ENCODE results near the gene DHRS11. TPM values are rescaled to one million over a fixed set of nuclear protein-coding genes. Genes with fewer than 3 reads are reported as not detected.

DHRS11 gene
- total RNA-seq, 1 donor from 2014 or later: 20.2 TPM

GRCh38 chr17:36613155-36613554 lies 21.5 kb downstream of the DHRS11 start:
- no peak for DNase-seq (ENCODE audit: low spot score)

DNA sequence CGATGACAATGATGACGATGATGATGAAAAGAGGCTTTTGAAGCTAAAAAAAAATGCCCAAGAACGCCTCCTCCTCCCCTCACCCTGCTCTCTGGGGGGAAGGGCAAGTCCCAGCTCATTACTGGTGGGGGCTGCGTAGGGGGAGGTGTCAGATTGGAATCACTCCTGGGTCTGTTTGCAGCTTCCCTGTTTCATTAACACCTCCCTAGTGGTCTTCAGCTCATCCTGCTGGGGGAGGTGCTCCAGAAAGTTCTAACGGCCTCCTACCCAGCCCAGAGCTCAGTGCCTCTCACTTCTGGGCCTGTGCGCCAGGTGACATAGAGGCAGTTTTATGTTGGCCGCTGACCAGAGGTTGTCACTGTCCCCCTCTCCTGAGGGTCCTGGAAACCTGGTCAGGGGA lies 22.4 kb downstream of the DHRS11 start:
- no peak for DNase-seq (ENCODE audit: low spot score)

DNA sequence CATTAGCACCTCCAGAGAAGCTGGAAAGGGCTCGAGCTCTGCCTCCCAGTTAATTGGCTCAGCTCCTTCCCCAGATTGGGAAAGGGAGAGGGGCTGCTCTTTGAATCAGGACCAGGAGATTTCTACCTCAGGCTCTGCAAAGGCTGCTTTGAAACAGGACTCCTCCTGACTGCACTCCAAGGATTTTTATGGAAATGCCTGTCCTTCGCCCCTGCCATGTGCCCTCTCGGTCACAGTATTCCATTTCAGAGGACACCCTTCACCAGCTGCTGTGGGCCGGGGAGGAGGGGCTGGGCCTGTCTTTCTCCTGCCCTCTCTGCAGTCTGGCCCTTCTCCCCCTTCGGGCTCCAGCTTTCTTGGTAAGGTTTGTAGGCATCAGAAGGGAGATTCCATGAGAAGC lies 23.3 kb downstream of the DHRS11 start:
- DNase-seq (ENCODE audit: low spot score): no peak

DNA sequence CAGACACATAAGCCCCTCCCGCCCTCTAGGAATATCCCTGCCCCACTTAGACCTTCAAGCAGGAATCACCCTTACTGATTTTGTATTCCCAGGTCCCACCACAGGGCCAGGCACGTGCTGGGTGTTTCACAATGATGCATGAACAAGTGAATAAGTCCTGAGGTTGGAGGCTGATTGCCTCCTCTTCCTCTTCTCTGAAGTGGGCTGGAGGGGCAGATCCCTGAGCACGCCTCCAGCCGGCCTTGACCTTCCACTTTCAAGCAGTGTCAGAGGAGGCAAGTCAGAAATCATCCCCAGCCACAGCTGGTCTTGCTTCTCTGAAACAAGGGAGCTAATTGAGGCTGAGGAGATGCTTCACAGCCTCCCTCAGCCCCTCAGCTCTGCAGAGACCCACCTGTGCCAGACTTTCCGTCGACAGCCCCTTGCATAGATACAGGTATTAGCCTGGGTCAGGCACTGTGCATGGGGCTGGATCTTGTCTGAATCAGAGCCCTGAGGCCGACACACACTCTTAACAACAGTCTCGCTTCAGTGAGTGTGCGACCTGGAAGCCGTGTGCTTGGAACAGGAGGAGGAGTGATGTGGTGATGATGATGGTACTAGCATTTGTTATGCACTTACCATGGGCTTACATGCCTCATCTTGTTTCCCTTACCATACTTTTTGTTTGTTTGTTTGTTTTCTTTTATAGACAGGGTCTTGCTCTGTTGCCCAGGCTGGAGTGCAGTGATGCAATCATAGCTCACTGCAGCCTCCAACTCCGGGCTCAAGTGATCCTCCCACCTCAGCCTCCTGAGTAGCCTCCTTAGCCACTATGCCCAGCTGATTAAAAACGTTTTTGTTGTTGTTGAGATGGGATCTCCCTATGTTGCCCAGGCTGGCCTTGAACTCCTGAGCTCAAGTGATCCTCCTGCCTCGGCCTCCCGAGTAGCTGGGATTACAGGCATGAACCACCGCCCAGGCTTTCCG lies 24.7 kb downstream of the DHRS11 start:
- DNase-seq (ENCODE audit: low spot score): no peak

GRCh38 chr17:36617773-36618172 lies 26.1 kb downstream of the DHRS11 start:
- DNase-seq (ENCODE audit: low spot score): no peak

DNA sequence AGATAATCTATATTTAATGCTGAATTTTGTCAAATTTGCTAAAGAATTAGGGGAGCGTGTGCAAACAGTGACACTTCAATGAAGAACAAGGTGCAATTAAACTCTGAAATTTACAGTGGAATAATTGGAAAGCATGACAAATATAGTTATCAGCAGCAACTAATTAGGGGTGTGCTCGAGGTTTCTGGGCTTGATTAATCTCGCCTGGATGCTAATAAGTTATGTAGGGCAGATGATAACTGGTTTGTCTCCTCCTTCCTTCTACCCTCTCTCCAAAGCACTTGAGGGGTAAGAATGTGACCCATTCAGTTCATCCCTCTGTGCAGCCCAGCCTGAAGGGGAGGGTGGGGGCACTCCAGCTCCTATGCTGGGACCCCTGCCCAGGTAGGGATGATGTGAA lies 31.6 kb downstream of the DHRS11 start:
- no peak for DNase-seq (ENCODE audit: low spot score)

DNA sequence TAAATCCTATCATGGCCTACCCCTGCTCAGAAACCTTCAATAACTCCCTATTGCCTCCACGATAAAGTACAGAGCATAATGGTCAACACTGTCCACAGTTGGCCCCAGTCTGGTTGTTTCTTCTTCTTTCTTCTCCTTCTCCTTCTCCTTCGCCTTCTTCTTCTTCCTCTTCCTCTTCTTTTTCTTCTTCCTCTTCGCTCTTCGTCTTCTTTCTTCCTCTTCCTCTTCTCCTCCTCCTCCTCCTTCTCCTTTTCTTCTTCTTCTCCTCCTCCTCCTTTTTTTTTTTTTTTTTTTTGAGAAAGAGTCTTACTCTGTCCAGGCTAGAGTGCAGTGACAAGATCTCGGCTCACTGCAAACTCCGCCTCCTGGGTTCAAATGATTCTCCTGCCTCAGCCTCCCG lies 33.5 kb downstream of the DHRS11 start:
- no peak for DNase-seq (ENCODE audit: low spot score)

DNA sequence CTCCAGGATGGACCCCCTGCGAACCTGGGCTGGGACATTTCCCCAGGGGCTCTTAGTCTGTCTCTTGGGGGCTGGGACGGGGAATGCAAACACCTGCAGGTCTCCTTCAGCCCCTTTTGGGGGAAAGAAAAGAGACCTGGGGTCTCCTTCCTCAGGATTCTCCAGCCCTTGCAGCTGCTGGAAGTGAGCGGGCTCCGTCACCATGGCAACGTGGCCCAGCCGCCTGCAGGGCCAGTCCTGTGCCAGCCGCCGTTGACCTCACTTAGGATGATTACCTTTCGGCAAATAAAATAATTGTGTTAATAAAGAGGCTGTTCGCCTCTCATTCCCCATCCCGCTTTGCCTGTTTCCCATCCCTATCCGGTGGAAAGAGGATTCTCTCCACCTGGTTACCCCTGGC lies 35.4 kb downstream of the DHRS11 start:
- DNase-seq (ENCODE audit: low spot score): no peak

GRCh38 chr17:36628576-36628975 lies 36.9 kb downstream of the DHRS11 start:
- DNase-seq (ENCODE audit: low spot score): no peak

DNA sequence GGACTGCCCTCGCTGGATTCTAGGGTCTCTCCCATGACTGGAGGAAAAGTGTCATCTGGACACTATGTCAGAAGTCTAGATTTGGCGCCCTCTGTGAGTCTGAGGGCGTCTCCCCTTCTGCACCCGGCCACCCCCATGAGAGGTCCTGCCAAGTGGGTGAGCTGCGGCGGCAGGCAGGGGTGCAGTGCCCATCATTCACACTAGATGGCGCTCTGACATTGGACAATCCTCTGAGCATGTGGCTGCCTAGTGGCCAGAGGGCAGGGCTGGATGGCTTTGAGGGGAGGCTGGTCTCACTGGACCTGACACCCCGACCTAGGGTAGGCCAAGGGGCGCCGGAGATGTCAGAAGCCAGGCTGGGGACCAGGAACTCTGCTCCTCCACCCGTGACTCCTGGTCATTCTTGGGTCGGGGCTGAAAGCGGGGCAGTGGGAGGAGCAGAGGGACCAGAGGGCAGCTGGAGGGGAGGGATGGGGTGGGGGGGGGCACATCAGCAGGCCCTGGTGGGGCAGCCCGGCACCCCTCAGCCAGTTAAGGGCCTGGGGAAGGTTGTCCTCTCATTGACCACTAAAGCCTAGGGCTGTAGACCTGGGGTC lies 37.7 kb downstream of the DHRS11 start:
- DNase-seq (ENCODE audit: low spot score): peak; percentile 61

- DNase-seq (ENCODE audit: low spot score): no peak
Observed at GRCh38 chr17:36629970-36630502, 38.4 kb downstream of the DHRS11 start.

- no peak for DNase-seq (ENCODE audit: low spot score)
Observed at GRCh38 chr17:36631022-36631421, 39.3 kb downstream of the DHRS11 start.

DNA sequence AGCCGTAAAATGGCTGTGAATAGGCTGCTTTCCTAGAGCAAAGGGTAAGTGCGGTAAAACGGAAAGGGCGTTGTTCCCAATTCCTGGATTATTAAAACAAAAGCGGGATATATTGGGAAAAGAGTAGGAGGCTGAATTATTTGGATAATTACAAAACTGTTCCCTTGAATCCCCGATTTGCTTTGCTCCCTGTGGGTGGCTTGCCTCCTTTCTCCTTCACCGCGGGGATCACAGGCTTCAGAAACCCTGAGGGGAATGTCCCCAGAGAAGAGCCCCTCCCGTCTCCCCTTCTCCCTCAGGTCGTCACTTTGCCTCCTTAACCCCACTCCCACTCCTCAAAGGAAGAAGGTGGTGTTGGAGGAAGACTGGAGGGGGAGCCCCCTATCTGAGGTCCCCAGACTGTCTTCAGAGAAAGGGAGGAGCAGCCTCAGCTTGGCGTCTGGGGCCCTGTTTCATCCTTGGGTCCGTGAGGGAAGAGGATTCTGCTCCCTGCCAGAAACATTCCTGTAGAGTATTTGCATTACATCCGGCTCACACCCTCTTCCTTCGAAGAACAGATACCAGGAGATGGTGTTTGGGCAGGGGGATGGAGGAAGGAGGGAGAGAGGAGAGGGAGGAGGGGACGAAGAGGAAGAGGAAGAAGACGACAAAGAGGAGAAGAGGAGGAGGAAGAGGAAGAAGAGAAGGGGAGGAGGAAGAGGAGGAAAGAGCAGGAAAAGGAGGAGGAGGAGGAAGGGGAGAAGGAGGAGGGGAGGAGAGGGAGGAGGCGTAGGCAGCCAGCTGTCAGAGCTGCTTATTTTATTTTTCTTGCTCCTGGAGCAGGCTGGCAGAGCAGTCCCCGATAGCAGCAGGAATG lies 41.5 kb downstream of the DHRS11 start:
- DNase-seq (ENCODE audit: low spot score): peak; percentile 28

DNA sequence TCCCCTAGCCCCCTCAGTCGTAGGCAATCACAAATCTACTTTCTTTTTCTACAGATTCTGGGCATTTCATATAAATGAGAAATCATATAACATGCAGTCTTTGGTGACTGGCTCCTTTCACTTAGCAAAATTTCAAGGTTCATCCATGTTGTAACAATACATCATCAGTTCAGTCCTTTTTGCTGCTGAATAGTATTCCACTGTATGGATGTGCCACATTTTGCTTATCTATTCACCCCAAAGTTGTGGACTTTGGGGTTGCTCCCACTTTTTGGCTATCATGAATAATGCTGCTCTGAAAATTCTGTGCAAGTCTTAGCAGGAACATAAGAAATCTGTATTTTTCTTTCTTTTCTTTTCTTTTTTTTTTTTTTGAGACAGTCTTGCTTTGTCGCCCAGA lies 48.7 kb downstream of the DHRS11 start:
- DNase-seq (ENCODE audit: low spot score): no peak

GRCh38 chr17:36640836-36641235 lies 49.2 kb downstream of the DHRS11 start:
- DNase-seq (ENCODE audit: low spot score): no peak

DNA sequence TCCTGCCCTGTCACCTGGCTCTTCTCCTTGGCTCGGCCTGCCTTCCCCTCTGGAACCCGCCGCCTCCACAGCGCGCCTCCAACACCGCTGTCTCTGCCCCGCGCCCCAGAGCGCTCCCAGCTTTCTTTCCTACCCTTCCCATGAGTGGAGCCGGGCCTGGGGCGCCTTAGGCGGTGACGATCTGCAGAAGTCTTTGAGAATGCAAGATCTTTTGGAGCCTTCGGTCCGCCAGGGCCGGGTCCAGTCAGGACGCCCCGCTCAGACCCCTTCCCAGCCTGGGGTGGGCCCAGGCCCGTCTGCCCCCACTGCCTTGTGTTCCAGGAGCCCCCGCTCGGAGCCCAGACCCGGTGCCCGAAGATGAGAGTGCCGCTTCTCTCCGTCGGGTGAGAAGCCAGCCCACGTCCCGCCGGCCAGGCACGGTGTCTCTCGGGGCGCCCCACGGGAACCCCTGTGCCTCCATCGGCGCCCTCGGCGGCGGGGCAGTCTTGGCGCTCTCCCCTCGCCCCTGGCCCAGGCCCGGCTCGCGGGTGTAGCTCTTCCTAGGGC lies 49.7 kb downstream of the DHRS11 start:
- DNase-seq (ENCODE audit: low spot score): no peak

DNA sequence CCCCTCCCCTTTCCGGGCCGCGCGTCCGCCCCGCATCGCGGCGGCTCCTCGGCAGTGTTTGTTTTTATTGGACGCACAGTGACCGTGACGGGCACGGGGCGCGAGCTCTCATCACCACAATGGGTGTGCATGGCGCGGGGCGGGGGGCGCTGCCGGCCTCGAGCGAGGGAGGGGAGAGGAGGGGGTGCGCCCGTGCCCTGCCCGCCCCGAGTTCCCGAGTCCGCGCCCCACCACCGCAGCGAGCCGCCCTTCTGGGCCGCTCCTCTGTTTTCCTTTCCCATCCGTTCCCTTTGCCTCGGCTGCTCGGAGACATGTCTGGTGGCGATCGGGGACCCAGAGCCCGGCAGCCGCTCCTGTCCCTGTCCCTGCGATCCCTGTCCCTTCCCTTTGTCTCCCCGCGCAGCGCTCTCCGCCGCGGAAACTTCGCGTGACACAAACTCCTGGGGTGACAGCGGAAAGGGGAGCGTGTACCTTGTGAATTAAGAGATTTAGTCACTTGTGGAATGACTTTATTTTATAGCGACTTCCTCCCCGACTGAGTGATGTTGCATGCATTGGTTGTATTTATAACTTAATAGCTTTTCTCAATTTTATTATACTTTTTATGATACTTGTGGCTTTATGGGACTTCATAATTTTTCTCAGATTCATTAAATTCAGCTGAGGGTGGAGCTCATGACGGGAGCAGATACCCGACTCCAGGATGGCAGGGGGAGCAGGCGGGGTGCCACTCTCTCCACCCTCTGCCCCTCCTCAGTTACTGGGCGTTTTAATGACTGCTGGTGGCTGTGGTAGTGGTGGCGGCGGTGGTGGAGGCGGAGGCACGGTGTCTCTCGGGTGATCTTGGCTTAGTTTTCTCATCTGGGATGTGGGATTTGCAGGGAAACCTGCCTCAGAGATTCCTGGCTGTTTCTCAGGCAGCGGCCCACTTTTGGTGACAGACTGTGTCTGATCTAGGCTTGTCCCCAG lies 50.5 kb downstream of the DHRS11 start:
- no peak for DNase-seq (ENCODE audit: low spot score)

GRCh38 chr17:36643086-36643685 lies 51.5 kb downstream of the DHRS11 start:
- no peak for DNase-seq (ENCODE audit: low spot score)

GRCh38 chr17:36645422-36645821 lies 53.7 kb downstream of the DHRS11 start:
- DNase-seq (ENCODE audit: low spot score): no peak

GRCh38 chr17:36647636-36648035 lies 56.0 kb downstream of the DHRS11 start:
- DNase-seq (ENCODE audit: low spot score): no peak
